IPS-11a (cell line): Measurements from ENCODE around the gene CAB39.

Experiments
- H3K4me3 ChIP-seq: one replicate; pipeline ENCODE4 v1.5.1; 2013; ENCODE audit warnings: low read depth, low read length, control low read depth

Gene CAB39

DNA sequence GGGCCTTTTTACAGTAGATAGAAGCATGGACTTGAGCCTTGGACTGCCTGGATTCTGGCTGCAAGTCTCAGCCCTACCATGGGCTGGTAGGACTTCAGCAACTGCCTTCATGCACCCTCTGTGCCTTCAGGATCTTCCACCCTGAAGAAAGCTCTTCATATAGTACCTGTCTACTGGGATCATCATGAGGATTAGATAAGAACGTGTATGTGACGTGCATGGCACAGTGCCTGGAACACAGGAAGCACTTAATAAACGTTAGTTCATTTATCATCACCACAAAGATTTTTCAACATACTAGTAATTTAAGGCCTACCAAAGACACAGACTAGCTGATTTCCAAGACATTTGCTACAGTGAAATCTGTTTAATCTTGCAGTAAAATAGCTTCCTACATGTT lies 98.9 kb downstream of the CAB39 start:
- no peak overlapping the region for H3K4me3 ChIP-seq

DNA sequence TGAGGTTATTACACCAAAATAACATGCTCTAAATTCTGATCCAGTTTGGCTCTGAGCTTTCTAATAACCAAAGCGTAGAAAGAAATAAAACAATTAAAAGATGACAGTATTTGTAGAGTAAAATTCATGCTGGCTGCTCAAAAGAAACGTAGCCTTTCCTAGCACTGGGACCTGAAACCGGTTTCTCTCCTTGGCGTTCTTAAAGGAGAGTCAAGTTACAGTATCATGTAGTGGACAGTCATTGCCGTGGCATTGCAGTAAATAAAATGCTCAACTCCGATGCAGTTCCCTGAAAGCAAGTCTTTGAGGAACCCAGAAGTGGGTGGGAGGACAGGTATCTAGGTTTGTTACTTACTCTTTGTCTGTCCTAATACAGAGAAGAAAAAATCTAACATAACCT lies 99.4 kb downstream of the CAB39 start:
- no peak overlapping the region for H3K4me3 ChIP-seq

GRCh38 chr2:230814616-230815015 lies 102.0 kb downstream of the CAB39 start:
- H3K4me3 ChIP-seq = no peak overlapping the region

- H3K4me3 ChIP-seq = no peak overlapping the region
Measured at GRCh38 chr2:230815088-230815487, 102.4 kb downstream of the CAB39 start.

GRCh38 chr2:230816735-230817134 lies 104.1 kb downstream of the CAB39 start:
- H3K4me3 ChIP-seq = no peak overlapping the region

DNA sequence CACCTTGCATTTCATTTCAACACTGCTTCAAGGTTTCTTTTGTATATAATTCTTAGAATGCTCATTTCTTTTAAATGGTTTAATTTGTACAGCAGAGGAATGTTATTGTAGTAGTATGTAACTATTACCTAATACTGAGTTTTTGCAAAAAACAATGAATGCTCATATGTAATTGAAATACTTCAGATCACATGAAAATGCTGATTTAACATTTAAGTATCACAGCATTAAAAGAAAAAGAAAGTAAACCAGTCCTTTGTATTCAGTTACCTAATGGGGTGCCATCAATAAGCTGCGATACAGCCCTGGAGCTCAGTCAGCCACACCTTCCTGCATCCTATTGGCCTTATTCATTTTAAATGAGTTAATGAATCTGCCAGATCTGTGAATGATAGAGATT lies 106.8 kb downstream of the CAB39 start:
- H3K4me3 ChIP-seq = no peak overlapping the region

GRCh38 chr2:230821261-230821990 lies 108.8 kb downstream of the CAB39 start:
- H3K4me3 ChIP-seq = no peak overlapping the region

DNA sequence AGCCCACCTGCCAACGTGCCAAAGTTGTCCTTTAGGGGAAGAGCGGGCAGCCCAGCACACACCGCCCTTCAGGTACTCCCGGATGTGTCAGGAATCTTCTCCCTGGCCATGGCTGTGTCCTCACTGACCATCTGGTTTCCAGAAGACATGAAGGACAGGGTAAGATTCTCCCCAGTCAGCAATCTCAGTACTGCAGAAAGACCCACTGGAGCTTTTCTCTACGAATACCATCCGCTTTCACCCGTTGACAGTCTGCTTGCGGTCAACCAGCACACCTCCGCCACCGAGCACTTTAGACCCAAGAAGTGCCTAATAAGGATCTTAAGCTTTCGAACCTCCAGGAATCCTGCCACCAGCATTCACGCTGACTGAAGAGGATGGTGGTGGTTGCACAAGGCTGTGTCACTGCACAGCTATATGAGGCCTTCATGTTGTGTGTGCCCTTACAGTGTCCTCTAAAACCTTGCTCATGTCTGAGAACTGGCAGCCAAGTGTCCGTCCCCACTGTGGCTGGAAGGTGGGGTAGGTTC lies 109.4 kb downstream of the CAB39 start:
- H3K4me3 ChIP-seq = no peak overlapping the region

GRCh38 chr2:230823264-230823964 lies 110.8 kb downstream of the CAB39 start:
- H3K4me3 ChIP-seq = no peak overlapping the region

DNA sequence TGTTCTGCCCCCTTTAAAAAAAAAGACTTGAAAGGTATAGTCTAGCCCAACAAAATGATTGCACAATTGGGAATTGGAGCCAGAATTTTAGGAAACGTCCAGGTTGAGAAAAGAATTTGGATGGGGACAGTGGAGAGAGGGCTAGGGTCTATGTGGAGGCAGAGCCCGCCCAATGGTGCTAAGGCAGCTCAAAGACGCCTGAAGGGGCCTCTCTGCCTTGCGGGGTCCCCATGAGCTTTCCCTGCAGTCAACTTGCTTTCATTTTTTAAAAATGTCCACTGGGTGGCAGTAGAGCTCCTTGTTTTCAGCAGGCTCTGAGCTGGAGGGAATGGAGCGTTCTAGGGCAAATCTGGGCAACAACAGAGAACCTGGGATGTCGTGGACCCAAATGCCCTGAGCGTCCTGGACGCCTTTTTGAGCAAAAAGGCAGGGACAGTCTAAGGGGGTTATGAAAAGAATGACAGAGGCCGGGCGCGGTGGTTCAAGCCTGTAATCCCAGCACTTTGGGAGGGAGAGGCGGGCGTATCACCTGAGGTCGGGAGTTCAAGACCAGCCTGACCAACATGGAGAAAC lies 111.8 kb downstream of the CAB39 start:
- no peak overlapping the region for H3K4me3 ChIP-seq

GRCh38 chr2:230825354-230825753 lies 112.7 kb downstream of the CAB39 start:
- no peak overlapping the region for H3K4me3 ChIP-seq

DNA sequence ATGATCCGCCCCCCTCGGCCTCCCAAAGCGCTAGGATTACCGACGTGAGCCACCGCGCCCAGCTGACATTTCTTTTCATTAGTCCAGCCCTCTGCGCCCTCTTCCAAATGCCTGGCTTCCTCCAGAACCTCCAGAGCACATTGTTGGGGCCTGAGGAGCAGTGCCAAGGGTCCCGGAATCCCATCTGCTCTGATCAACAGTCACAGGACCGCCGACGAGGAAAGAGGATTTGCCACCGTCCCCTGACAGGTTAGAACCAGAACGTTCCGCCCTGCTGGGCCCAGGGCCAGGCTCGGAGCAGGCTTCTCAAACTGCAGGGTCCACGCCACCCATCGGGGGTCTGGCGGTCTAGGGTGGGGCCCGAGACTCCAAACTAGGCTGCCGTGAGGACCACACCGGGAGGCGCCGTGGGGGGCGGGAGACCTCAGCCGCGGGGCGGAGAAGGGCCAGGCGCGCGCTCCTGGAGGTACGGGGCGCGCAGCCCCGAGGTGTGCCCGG lies 115.2 kb downstream of the CAB39 start:
- H3K4me3 ChIP-seq = no peak overlapping the region

- no peak overlapping the region for H3K4me3 ChIP-seq
Measured at GRCh38 chr2:230828272-230828961, 115.8 kb downstream of the CAB39 start.

GRCh38 chr2:230829293-230829692 lies 116.7 kb downstream of the CAB39 start:
- no peak overlapping the region for H3K4me3 ChIP-seq

GRCh38 chr2:230829959-230830358 lies 117.3 kb downstream of the CAB39 start:
- no peak overlapping the region for H3K4me3 ChIP-seq

- no peak overlapping the region for H3K4me3 ChIP-seq
Measured at GRCh38 chr2:230830428-230830827, 117.8 kb downstream of the CAB39 start.

- H3K4me3 ChIP-seq = no peak overlapping the region
Measured at GRCh38 chr2:230840301-230840700, 127.7 kb downstream of the CAB39 start.

DNA sequence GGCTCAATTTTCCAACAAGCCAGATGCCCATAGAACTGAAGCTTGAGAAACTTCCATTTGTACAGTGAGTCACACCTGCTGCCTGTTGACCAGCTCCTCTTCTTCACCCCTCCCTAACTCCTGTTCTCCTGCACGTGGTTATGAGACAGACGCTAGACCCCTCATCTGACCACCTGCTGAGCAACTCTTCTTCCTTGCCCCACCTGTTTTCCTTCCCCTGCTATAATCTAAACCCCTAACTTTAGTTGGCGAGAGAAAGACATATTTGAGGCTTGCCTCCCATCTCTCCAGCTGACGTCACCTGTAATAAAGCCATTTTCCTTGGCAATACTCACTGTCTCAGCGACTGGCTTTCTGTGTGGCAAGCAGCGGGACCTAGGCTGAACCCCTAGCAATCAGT lies 129.8 kb downstream of the CAB39 start:
- H3K4me3 ChIP-seq = no peak overlapping the region

DNA sequence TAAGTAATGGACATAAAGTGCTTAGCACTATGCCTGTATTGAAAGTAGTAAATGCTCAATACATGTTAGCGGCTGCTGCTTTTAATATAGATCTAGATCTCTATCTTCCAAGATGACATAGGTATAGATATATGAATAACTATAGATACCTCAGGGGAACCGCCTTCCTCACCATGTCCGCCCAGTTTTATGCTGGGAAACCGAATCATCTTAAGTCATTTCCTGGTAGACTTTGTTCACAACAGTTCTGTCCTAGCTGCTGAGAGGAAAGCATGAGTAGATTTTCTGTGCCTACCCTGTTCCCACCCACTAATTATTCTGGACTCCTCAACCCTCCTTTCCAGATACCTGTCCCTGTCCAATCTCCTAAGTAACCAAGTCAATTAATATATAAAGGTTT lies 130.5 kb downstream of the CAB39 start:
- H3K4me3 ChIP-seq = no peak overlapping the region

GRCh38 chr2:230846360-230846759 lies 133.7 kb downstream of the CAB39 start:
- no peak overlapping the region for H3K4me3 ChIP-seq

DNA sequence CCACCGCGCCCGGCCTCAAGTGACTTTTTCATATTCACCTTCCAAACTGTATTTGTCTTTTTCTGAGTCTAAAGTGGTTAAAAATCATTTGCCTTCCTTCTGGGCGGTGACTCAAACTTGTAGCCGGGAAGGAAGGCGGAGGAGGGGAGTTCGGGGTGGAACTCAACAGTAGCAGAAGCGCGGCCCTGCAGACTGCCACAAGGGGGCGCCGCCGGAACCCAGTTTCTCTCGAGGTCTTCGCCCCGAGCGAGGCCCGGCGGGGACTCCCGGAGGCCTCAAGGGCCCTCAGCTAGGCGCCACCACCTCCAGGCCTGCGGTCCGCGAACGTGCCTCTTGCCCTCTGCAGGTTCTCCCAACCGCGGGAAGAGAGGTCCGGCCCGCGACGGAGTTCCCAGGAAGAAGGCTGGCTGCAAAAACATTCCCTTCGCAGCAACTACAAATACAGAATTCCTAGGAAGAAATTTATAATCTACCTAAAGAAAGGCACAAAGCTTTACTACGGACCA lies 135.3 kb downstream of the CAB39 start:
- no peak overlapping the region for H3K4me3 ChIP-seq
